GM23338 (cell line): ENCODE data around the gene STIM1. TPM values are rescaled to one million over a fixed set of nuclear protein-coding genes. Genes with fewer than 3 reads are reported as not detected.

ENCODE experiments used
- ATAC-seq: fragments of 200-7000 bp; cut with Tn5 transposase; 3 replicates; pipeline ENCODE4 v1.9.1; 2020
- DNase-seq: peaks from one replicate; pipeline ENCODE4 v3.0.0-alpha.2; 2015; ENCODE audit warnings: low spot score
- H2AFZ ChIP-seq: fragments of 200-600 bp; sonication (generic); 2 replicates; pipeline ENCODE4 v1.8.0; 2016; ENCODE audit warnings: antibody characterized with exemption, mild to moderate bottlenecking, moderate library complexity
- H3F3A ChIP-seq: fragments of 200-600 bp; sonication (generic); replicated peaks from 2 replicates; pipeline ENCODE4 v1.8.0; 2017; ENCODE audit warnings: antibody characterized with exemption, mixed run types, low read depth
- H3K27ac ChIP-seq: fragments of 200-600 bp; sonication (generic); 2 replicates; pipeline ENCODE4 v1.6.1; 2016; ENCODE audit warnings: low read depth
- H3K27me3 ChIP-seq: fragments of 200-600 bp; sonication (generic); 2 replicates; pipeline ENCODE4 v1.8.0; 2016; ENCODE audit warnings: mild to moderate bottlenecking, mixed run types, moderate library complexity; ENCODE audit not compliant: insufficient read depth
- H3K36me3 ChIP-seq: fragments of 200-600 bp; sonication (generic); 2 replicates; pipeline ENCODE4 v1.8.0; 2016; ENCODE audit warnings: mild to moderate bottlenecking; ENCODE audit not compliant: insufficient read depth
- H3K4me1 ChIP-seq: fragments of 200-600 bp; sonication (generic); 2 replicates; pipeline ENCODE4 v1.8.0; 2016; ENCODE audit warnings: mild to moderate bottlenecking, moderate library complexity; ENCODE audit not compliant: insufficient read depth
- H3K4me2 ChIP-seq: fragments of 200-600 bp; sonication (generic); 2 replicates; pipeline ENCODE4 v1.7.1; 2017; ENCODE audit warnings: mixed run types
- H3K4me3 ChIP-seq: fragments of 200-600 bp; sonication (generic); 2 replicates; pipeline ENCODE4 v1.6.1; 2016; ENCODE audit warnings: mixed run types
- H3K79me2 ChIP-seq: fragments of 200-600 bp; sonication (generic); replicated peaks from 2 replicates; pipeline ENCODE4 v1.8.0; 2017; ENCODE audit warnings: mild to moderate bottlenecking; ENCODE audit not compliant: insufficient read depth
- H3K9me2 ChIP-seq: fragments of 200-600 bp; sonication (generic); 2 replicates; pipeline ENCODE4 v1.8.0; 2017; ENCODE audit not compliant: insufficient read depth
- H4K20me1 ChIP-seq: fragments of 200-600 bp; sonication (generic); replicated peaks from 2 replicates; pipeline ENCODE4 v1.8.0; 2017; ENCODE audit warnings: mild to moderate bottlenecking; ENCODE audit not compliant: insufficient read depth
- H3K27ac Mint-ChIP-seq: 2 replicates; pipeline ENCODE4 v1.8.0; 2020; ENCODE audit warnings: inconsistent platforms, mild to moderate bottlenecking, moderate library complexity, mixed read lengths
- H3K27me3 Mint-ChIP-seq: 3 replicates; pipeline ENCODE4 v1.8.0; 2022; ENCODE audit warnings: low read depth, mild to moderate bottlenecking, moderate library complexity, mixed read lengths, inconsistent platforms; ENCODE audit not compliant: insufficient read depth, poor library complexity
- H3K36me3 Mint-ChIP-seq: 3 replicates; pipeline ENCODE4 v1.8.0; 2021; ENCODE audit warnings: low read depth, mild to moderate bottlenecking, inconsistent platforms, moderate library complexity, mixed read lengths
- H3K4me1 Mint-ChIP-seq: 3 replicates; pipeline ENCODE4 v1.8.0; 2020; ENCODE audit warnings: mild to moderate bottlenecking, inconsistent platforms, mixed read lengths
- H3K4me3 Mint-ChIP-seq: 3 replicates; pipeline ENCODE4 v1.8.0; 2021; ENCODE audit warnings: moderate library complexity, mild to moderate bottlenecking, inconsistent platforms, mixed read lengths
- H3K9me3 Mint-ChIP-seq: 3 replicates; pipeline ENCODE4 v1.8.0; 2020; ENCODE audit warnings: moderate library complexity, mild to moderate bottlenecking, inconsistent platforms, mixed read lengths
- CREB1 ChIP-seq: fragments of 250-450 bp; sonication (Bioruptor Pico); IDR thresholded peaks from 2 replicates; pipeline ENCODE4 v1.5.0; 2020; ENCODE audit warnings: low read depth, mild to moderate bottlenecking, moderate library complexity
- EZH2 ChIP-seq: fragments of 200-600 bp; sonication (generic); IDR thresholded peaks from one replicate; pipeline ENCODE4 v1.8.0; 2017; ENCODE audit warnings: antibody characterized with exemption, mild to moderate bottlenecking, low read depth; ENCODE audit not compliant: unreplicated experiment
- EZH2phosphoT487 ChIP-seq: fragments of 200-600 bp; sonication (generic); IDR thresholded peaks from one replicate; pipeline ENCODE4 v1.8.1; 2018; ENCODE audit warnings: antibody characterized with exemption; ENCODE audit not compliant: unreplicated experiment
- JUNB ChIP-seq: IDR thresholded peaks from one replicate; pipeline ENCODE4 v1.6.1; 2016; ENCODE audit warnings: antibody characterized with exemption; ENCODE audit not compliant: unreplicated experiment
- NANOG ChIP-seq: IDR thresholded peaks from 2 replicates; pipeline ENCODE4 v1.6.1; 2016; ENCODE audit warnings: antibody characterized with exemption, borderline replicate concordance
- POLR2AphosphoS5 ChIP-seq: IDR thresholded peaks from 2 replicates; pipeline ENCODE4 v1.6.1; 2016; ENCODE audit warnings: antibody characterized with exemption, low read depth
- STAT1 ChIP-seq: IDR thresholded peaks from one replicate; pipeline ENCODE4 v1.6.1; 2016; ENCODE audit warnings: antibody characterized with exemption; ENCODE audit not compliant: unreplicated experiment
- ZNF114 ChIP-seq: fragments of 250-450 bp; sonication (Bioruptor Pico); IDR thresholded peaks from 2 replicates; pipeline ENCODE4 v1.5.0; 2020; ENCODE audit warnings: mild to moderate bottlenecking, moderate library complexity
- ZNF331 ChIP-seq: fragments of 250-450 bp; sonication (Bioruptor Pico); IDR thresholded peaks from 2 replicates; pipeline ENCODE4 v1.5.0; 2020; ENCODE audit warnings: low read depth, mild to moderate bottlenecking, moderate library complexity
- polyA plus RNA-seq: library from polyadenylated mRNA; unstranded; fragments of >200 nt; fragmentation: Nextera tagmentation; extraction: Ambion mirVana; gene quantifications from 2 replicates; pipeline ENCODE4 v1.2.1, GENCODE V29; 2016
- total RNA-seq: library from RNA; depleted of rRNA; stranded (reverse); fragments of >200 nt; shearing (Covaris generic); gene quantifications from 2 replicates; pipeline ENCODE4 v1.2.3, GENCODE V29; 2014
- TF ChIP-seq, protein P1 (sequence below): IDR thresholded peaks from one replicate; pipeline ENCODE4 v1.6.1; 2018; ENCODE audit warnings: antibody characterized with exemption; ENCODE audit not compliant: unreplicated experiment
- TF ChIP-seq, protein P2 (sequence below), 2 experiments: fragments of 200-600 bp in 1 of 2; sonication (generic) in 1 of 2; conservative IDR thresholded peaks; 2 replicates each; pipeline versions ENCODE4 v1.5.1 to v1.6.1; 2016 to 2017; ENCODE audit warnings: antibody characterized with exemption in 2 of 2, low read depth in 2 of 2, mild to moderate bottlenecking in 2 of 2, moderate library complexity in 1 of 2
- TF ChIP-seq, protein P3 (sequence below): IDR thresholded peaks from 2 replicates; pipeline ENCODE4 v1.6.1; 2016; ENCODE audit warnings: antibody characterized with exemption

The STIM1 gene
- total and polyA plus RNA-seq, 2 experiments from 2014 or later = 3.5 to 14.0 TPM

DNA sequence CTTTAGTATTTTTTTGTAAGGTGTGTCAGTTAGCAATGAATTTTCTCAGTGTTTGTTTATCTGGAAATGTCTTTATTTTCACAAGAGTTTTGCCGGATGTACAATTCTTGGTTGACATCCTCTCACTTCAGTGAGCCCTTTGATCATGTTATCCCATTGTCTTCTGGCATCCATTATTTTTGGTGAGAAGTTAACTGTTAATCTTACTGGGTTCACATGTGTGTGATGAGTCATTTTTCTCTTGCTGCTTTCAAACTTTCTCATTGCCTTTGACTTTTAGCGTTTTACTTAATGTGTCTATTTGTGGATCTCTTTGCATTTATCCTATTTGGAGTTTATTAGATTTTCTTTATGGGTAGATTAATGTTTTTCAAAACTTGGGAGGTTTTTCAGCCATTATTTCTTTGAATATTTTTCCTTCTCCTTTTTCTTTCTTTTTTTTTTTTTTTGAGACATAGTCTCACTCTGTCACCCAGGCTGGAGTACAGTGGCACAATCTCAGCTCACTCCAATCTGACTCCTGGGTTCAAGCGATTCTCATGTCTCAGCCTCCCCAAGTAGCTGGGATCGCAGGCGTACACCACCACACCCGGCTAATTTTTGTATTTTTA, 138.7 kb downstream of the STIM1 start (continued):
- TF ChIP-seq, protein P1, sequence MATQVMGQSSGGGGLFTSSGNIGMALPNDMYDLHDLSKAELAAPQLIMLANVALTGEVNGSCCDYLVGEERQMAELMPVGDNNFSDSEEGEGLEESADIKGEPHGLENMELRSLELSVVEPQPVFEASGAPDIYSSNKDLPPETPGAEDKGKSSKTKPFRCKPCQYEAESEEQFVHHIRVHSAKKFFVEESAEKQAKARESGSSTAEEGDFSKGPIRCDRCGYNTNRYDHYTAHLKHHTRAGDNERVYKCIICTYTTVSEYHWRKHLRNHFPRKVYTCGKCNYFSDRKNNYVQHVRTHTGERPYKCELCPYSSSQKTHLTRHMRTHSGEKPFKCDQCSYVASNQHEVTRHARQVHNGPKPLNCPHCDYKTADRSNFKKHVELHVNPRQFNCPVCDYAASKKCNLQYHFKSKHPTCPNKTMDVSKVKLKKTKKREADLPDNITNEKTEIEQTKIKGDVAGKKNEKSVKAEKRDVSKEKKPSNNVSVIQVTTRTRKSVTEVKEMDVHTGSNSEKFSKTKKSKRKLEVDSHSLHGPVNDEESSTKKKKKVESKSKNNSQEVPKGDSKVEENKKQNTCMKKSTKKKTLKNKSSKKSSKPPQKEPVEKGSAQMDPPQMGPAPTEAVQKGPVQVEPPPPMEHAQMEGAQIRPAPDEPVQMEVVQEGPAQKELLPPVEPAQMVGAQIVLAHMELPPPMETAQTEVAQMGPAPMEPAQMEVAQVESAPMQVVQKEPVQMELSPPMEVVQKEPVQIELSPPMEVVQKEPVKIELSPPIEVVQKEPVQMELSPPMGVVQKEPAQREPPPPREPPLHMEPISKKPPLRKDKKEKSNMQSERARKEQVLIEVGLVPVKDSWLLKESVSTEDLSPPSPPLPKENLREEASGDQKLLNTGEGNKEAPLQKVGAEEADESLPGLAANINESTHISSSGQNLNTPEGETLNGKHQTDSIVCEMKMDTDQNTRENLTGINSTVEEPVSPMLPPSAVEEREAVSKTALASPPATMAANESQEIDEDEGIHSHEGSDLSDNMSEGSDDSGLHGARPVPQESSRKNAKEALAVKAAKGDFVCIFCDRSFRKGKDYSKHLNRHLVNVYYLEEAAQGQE = no peak
- TF ChIP-seq STAT1 (no peak), JUNB (no peak), CREB1 (CRISPR knock-in tag) (no peak), ZNF114 (CRISPR knock-in tag) (no peak), NANOG (no peak), EZH2phosphoT487 (no peak), POLR2AphosphoS5 (no peak), ZNF331 (CRISPR knock-in tag) (no peak)
- TF ChIP-seq, protein P2, sequence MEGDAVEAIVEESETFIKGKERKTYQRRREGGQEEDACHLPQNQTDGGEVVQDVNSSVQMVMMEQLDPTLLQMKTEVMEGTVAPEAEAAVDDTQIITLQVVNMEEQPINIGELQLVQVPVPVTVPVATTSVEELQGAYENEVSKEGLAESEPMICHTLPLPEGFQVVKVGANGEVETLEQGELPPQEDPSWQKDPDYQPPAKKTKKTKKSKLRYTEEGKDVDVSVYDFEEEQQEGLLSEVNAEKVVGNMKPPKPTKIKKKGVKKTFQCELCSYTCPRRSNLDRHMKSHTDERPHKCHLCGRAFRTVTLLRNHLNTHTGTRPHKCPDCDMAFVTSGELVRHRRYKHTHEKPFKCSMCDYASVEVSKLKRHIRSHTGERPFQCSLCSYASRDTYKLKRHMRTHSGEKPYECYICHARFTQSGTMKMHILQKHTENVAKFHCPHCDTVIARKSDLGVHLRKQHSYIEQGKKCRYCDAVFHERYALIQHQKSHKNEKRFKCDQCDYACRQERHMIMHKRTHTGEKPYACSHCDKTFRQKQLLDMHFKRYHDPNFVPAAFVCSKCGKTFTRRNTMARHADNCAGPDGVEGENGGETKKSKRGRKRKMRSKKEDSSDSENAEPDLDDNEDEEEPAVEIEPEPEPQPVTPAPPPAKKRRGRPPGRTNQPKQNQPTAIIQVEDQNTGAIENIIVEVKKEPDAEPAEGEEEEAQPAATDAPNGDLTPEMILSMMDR (conservative IDR thresholded peaks at IDR 0.05; ENCODE audit: low read depth in 2 of 2) = no peak

DNA sequence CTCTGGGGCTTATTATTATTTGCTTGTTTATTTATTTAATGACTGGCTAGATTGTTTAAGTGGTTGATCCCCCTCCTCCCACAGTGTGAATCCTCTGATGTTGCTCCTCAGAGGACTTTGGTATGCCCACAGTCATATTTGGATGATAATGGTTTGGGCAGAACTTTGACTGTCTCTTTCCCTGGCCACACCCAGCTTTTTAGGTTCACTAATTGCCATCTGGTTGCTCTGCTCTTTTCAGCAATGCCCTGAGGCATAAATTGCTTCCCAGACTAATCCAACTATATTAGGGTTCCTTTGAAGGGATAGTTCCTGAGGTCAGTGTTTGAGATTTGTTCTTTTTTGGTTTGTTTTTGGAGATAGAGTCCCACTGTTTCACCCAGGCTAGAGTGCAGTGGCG, 139.8 kb downstream of the STIM1 start:
- H3K36me3 ChIP-seq = no peaks in the 10 kb centered on the region
- H3K4me1 ChIP-seq = no peaks in the 10 kb centered on the region
- peaks cover 30% of the 10 kb centered on the region for H3K36me3 Mint-ChIP-seq
- no peak overlapping the region for H2AFZ ChIP-seq
- H3K27me3 Mint-ChIP-seq = peaks cover 3% of the 10 kb centered on the region
- no peak overlapping the region for H3K4me3 ChIP-seq
- H3K4me3 Mint-ChIP-seq = no peak overlapping the region
- no peaks in the 10 kb centered on the region for H3K79me2 ChIP-seq
- H3F3A ChIP-seq = no peaks in the 10 kb centered on the region
- H3K27ac Mint-ChIP-seq = no peak overlapping the region
- no peak for DNase-seq
- H4K20me1 ChIP-seq = no peaks in the 10 kb centered on the region
- H3K9me3 Mint-ChIP-seq = peaks cover 57% of the 10 kb centered on the region
- H3K4me2 ChIP-seq = no peak overlapping the region
- H3K9me2 ChIP-seq = no peaks in the 10 kb centered on the region
- no peak for ATAC-seq
- H3K27ac ChIP-seq = no peak overlapping the region
- H3K4me1 Mint-ChIP-seq = no peaks in the 10 kb centered on the region
- H3K27me3 ChIP-seq = no peaks in the 10 kb centered on the region
- TF ChIP-seq JUNB (no peak), EZH2 (no peak), STAT1 (no peak), EZH2phosphoT487 (no peak), CREB1 (CRISPR knock-in tag) (no peak), NANOG (no peak), ZNF114 (CRISPR knock-in tag) (no peak), POLR2AphosphoS5 (no peak)
- TF ChIP-seq, protein P2 (conservative IDR thresholded peaks at IDR 0.05; ENCODE audit: low read depth in 2 of 2) = no peak
- TF ChIP-seq, protein P3, sequence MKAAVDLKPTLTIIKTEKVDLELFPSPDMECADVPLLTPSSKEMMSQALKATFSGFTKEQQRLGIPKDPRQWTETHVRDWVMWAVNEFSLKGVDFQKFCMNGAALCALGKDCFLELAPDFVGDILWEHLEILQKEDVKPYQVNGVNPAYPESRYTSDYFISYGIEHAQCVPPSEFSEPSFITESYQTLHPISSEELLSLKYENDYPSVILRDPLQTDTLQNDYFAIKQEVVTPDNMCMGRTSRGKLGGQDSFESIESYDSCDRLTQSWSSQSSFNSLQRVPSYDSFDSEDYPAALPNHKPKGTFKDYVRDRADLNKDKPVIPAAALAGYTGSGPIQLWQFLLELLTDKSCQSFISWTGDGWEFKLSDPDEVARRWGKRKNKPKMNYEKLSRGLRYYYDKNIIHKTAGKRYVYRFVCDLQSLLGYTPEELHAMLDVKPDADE = no peak
